Measurements from ENCODE around the gene CCDC63. TPM values are rescaled to one million over a fixed set of nuclear protein-coding genes. Genes with fewer than 3 reads are reported as not detected.
A peak's percentile ranks its signal among the peaks of the same experiment; 100 is the strongest.
"Not testable (repeated sequence)": the region's sequence is repeated elsewhere in the genome, so short reads cannot be mapped to it uniquely, and the experiment has no call there.

Gene CCDC63
- polyA plus RNA-seq, 1 donor from 2014 or later = not detected

DNA sequence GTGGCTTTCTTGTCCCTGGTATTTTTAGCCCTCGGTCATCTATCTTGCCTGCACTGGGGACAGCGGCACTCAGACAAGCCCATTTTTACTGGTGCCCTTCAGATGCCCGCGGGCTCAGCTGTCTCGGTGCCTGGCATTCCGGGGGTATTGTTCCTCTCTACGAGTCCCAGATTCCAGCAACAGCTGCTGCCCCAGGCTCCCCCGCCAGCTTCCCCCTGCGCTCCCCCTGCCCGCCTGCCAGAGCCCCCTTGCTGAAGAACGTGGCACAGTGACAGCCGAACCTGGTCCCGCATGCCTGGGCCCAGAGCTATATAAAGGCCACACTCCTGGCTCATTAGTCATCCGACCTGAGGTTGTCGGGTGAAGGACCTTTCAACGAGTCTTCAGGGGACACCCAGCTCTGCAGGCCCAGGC is 84.5 kb downstream of the CCDC63 start:
- Mint-ChIP-seq H3K4me1 (no peaks in the 10 kb centered on the region), H3K27me3 (no peaks in the 10 kb centered on the region), H3K4me3 (no peak overlapping the region), H3K9me3 (no peaks in the 10 kb centered on the region), H3K27ac (no peak overlapping the region), H3K36me3 (no peaks in the 10 kb centered on the region)

DNA sequence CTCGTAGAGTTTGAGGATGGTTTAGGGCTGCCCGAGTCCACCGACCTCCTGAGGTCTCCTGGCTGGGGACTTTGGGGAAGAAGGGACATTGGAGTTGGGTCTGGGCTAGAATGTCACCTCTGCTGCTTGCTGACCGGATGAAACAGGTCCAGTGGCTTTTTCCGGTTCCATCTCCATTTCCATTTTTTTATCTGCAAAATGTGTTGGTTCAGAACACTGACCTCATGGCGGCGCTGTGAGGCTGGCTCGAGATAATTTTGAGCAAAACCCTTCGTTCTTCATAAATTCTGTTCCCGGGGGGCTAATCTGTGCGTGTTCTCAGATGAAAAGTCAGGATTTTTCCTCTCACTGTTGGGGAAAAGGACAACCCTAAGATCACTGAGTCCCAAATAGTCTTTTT is 85.3 kb downstream of the CCDC63 start:
- Mint-ChIP-seq H3K4me3 (no peak overlapping the region), H3K27ac (no peak overlapping the region), H3K36me3 (peaks cover 1% of the 10 kb centered on the region), H3K9me3 (no peaks in the 10 kb centered on the region), H3K27me3 (no peaks in the 10 kb centered on the region), H3K4me1 (peaks cover 0 to 2% (median 1%) of the 10 kb centered on the region in 3 donors)

DNA sequence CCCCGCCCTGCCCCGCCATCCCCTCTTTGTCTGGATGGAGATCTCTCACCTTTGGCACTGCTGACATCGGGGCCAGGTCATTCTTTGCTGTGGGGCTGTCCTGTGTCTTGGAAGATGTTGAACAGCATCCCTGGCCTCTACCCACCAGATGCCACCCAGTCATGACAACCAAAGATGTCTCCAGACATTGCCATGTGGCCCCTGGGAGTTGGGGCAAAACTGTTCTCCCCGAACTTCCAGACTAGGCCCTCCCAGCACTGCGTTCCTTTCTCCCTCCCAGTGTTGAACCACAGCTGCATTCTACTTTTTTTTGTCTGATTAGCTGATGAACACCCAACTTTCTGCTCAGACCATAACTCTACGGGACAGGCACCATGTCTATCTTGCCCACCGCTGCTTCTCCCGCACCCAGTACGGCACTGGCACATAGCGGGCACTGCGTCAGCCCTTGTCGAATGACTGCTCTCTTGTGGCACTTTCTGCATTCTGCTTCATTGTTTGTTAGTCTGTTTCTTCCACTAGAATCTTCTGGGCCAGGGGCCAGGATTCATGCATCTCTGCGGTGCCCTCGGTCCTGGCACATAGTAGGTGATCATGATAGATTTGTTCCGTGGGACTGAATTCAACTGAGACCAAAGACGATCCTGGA is 86.7 kb downstream of the CCDC63 start:
- H3K9me3 Mint-ChIP-seq = no peaks in the 10 kb centered on the region
- no peak overlapping the region for H3K4me3 Mint-ChIP-seq
- H3K27me3 Mint-ChIP-seq = peaks cover 3% of the 10 kb centered on the region
- H3K27ac Mint-ChIP-seq = peak overlapping the region in 1 of 3 donors; percentile 73
- H3K36me3 Mint-ChIP-seq = peaks cover 1% of the 10 kb centered on the region
- peaks cover 0 to 6% (median 5%) of the 10 kb centered on the region in 3 donors for H3K4me1 Mint-ChIP-seq

DNA sequence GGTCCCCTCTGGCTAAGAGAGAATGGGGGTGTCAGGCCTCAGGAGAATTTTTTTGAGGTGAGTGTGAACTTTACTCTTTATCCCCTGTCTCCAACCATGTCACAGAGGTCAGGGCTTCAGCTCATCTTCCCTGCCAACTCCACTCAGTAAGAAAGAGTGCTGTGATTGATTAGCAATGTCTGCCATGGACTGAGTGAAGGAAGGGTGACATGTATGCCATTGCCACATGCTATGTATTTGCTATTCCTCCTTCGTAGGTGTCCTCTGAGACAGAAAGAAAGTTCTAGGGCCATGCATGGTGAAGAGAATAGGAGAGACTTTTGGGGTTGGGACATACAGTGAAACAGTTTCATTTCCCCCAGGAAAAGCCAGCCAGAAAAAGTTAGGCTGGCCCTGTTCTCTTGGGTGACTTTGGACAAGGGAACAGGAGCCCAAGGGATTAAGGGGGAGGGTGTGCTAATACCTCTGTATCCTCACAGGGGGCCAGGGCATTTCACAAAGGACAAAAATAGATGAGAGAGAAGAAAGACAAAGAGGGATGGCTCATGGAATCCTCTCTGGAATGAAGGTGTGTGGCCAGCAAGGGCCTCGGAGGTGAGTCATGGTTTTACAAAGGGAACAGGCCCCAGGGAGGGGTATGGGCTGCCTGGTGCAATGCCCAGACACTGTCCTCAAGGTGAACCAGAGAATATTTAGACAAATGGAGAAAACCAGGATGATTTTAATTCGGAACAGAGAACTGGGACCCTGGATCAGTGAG is 87.5 kb downstream of the CCDC63 start:
- H3K4me1 Mint-ChIP-seq = peaks cover 0 to 6% (median 5%) of the 10 kb centered on the region in 3 donors
- H3K4me3 Mint-ChIP-seq = no peak overlapping the region

DNA sequence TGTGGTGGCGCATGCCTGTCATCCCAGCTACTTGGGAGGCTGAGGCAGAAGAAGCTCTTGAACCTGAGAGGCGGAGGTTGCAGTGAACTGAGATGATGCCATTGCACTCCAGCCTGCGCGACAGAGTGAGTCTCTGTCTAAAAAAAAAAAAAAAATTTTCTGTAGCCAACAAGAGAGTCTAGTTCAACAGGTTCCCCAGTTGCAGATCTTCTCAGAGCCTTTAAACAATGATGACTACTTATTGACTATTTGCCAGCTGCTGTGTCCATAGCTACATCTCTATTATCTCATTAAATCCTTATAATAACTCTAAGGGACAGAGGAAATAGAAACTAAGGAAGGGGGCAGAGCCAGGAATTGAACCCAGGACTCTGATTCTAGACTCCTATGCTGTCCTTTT is 88.8 kb downstream of the CCDC63 start:
- H3K4me3 Mint-ChIP-seq = no peak overlapping the region
- no peak overlapping the region for H3K27ac Mint-ChIP-seq
- peaks cover 1% of the 10 kb centered on the region for H3K36me3 Mint-ChIP-seq
- no peaks in the 10 kb centered on the region for H3K9me3 Mint-ChIP-seq
- H3K4me1 Mint-ChIP-seq = peaks cover 0 to 6% (median 5%) of the 10 kb centered on the region in 3 donors
- H3K27me3 Mint-ChIP-seq = peaks cover 3% of the 10 kb centered on the region

More for the DNA sequence above, 87.5 kb downstream of the CCDC63 start:
- H3K27me3 Mint-ChIP-seq = peaks cover 3% of the 10 kb centered on the region
- H3K9me3 Mint-ChIP-seq = no peaks in the 10 kb centered on the region
- peaks cover 1% of the 10 kb centered on the region for H3K36me3 Mint-ChIP-seq
- H3K27ac Mint-ChIP-seq = no peak overlapping the region

DNA sequence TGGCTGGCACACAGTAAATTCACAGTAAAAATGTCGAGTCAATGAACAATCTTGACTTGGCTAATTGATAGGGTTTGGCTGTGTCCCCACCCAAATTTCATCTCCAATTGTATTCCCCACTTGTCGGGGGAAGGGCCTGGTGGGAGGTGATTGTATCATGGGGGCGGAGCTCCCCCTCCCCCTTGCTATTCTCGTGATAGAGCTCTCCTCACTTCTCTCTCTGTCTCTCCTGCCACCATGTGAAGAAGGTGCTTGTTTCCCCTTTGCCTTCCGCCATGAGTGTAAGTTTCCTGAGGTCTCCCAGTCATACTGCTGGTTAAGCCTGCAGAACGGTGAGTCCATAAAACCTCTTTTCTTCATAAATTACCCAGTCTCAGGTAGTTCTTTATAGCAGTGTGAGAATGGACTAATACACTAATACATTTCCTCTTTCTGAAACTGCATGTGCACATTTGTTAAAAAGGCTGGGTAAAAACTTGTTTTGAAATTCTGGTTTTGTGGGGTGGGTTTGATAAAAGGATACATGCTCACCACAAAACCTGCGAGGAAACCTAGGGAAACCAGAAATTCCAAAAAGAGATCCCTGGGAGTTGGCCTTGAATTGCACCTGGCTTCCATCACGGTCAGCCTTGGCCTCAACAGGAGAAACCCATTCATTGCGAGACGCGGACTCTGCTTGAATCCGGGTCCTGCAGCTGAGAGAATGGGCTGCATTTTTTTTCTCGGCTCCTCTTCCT is 89.7 kb downstream of the CCDC63 start:
- H3K4me3 Mint-ChIP-seq = no peak overlapping the region
- peaks cover 0 to 6% (median 5%) of the 10 kb centered on the region in 3 donors for H3K4me1 Mint-ChIP-seq
- peaks cover 1% of the 10 kb centered on the region for H3K36me3 Mint-ChIP-seq
- no peaks in the 10 kb centered on the region for H3K9me3 Mint-ChIP-seq
- peaks cover 3% of the 10 kb centered on the region for H3K27me3 Mint-ChIP-seq
- peak overlapping the region in 1 of 3 donors; percentile 69 for H3K27ac Mint-ChIP-seq

DNA sequence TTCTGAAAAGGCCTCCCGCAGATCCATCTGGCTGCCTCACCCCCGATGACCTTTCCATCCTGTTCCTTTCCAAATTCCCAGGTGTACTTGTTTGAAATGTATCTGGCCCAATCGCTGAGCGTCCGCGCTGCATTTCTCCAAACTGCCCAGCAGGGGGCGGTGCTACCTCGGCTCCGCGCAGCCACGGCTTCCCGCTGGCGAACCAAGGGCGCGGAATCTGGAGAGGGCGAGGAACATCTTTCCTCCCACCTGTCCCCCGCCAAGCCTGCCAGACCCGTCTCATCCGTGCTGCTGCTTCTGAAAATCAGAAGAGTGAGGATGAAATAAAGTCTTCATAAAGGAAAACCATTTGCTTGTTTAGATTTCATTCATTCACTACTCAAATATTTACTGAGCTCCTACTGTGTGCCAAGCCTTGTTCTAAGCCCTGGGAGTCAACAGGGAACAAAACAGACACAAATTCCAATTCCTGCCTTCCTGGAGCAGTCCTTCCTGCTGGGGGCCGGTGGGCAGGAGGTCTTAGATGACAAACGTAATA is 90.4 kb downstream of the CCDC63 start:
- peak overlapping the region in 1 of 4 donors; percentile 32 for H3K4me3 Mint-ChIP-seq

DNA sequence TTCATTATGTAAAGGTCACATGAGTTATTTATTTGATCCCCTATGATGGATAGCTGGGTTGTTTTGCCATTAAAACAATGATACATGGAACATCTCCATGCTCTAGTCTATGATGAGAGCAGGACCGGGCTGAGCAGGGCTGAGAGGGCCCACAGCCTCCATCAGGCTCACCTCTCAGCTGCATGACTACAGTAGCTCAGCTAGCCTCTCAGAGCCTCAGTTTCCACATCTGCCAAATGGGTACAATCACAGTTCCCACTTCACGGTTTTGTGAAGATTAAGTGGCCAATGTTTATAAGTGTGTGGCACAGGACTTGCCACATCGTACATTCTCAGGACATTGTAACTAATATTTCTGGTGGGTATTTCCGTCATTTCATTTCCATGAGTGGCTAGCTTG is 93.5 kb downstream of the CCDC63 start:
- Mint-ChIP-seq H3K27me3 (peaks cover 3% of the 10 kb centered on the region), H3K4me1 (peaks cover 0 to 6% (median 5%) of the 10 kb centered on the region in 3 donors), H3K36me3 (peaks cover 4% of the 10 kb centered on the region), H3K27ac (no peak overlapping the region), H3K4me3 (no peak overlapping the region), H3K9me3 (peaks cover 0 to 5% (median 0%) of the 10 kb centered on the region in 3 donors)

More for the DNA sequence above, 90.4 kb downstream of the CCDC63 start:
- H3K9me3 Mint-ChIP-seq = no peaks in the 10 kb centered on the region
- peak overlapping the region in 1 of 3 donors; percentile 39 for H3K27ac Mint-ChIP-seq
- H3K27me3 Mint-ChIP-seq = peaks cover 3% of the 10 kb centered on the region
- peaks cover 0 to 6% (median 5%) of the 10 kb centered on the region in 3 donors for H3K4me1 Mint-ChIP-seq
- peaks cover 1% of the 10 kb centered on the region for H3K36me3 Mint-ChIP-seq

DNA sequence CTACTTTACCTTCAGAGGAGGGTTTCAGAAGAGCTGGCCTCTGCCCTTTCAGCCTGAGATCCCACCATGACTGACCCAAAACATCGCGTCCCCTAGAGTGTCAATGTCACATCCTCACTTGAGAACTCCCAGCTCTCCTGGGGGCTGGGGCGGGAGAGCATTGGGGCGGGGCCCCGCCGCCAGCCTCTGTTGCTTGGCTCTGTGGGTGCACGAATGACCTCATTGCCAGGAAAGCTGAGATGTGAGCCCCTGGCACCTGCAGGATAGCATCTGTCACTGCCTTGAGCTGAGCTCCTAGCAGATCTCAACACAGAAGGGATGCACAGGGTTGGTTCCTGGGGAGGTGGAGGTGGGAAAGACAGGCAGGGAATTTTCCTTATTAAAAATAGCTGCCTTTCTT is 94.1 kb downstream of the CCDC63 start:
- H3K27ac Mint-ChIP-seq = no peak overlapping the region
- H3K27me3 Mint-ChIP-seq = peaks cover 3% of the 10 kb centered on the region
- no peak overlapping the region for H3K4me3 Mint-ChIP-seq
- H3K36me3 Mint-ChIP-seq = peaks cover 4% of the 10 kb centered on the region
- H3K9me3 Mint-ChIP-seq = peaks cover 1 to 9% (median 5%) of the 10 kb centered on the region in 3 donors
- peaks cover 0 to 6% (median 5%) of the 10 kb centered on the region in 3 donors for H3K4me1 Mint-ChIP-seq

DNA sequence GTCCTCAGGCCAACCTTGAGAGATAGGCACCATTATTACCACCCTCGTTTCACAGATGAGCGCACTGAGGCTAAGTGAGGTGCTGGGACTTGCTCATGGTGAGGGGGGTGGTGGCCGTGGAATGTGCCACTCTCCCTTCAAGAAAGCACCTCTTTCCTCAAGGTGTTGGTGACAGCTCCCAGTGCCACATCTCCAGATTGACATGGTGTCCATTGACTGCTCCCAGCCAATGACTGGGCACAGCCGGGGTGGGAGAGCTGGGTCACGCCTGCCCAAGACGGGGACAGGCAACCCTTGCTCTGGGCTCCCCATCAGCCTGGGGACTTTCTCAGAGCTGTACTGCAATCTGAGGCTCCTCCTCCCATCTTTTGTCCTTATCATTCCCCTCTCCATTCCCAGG is 94.6 kb downstream of the CCDC63 start:
- no peak overlapping the region for H3K4me3 Mint-ChIP-seq
- peaks cover 4% of the 10 kb centered on the region for H3K36me3 Mint-ChIP-seq
- H3K9me3 Mint-ChIP-seq = peaks cover 3 to 11% (median 10%) of the 10 kb centered on the region in 3 donors
- peaks cover 0 to 6% (median 5%) of the 10 kb centered on the region in 3 donors for H3K4me1 Mint-ChIP-seq
- peaks cover 3% of the 10 kb centered on the region for H3K27me3 Mint-ChIP-seq
- no peak overlapping the region for H3K27ac Mint-ChIP-seq

DNA sequence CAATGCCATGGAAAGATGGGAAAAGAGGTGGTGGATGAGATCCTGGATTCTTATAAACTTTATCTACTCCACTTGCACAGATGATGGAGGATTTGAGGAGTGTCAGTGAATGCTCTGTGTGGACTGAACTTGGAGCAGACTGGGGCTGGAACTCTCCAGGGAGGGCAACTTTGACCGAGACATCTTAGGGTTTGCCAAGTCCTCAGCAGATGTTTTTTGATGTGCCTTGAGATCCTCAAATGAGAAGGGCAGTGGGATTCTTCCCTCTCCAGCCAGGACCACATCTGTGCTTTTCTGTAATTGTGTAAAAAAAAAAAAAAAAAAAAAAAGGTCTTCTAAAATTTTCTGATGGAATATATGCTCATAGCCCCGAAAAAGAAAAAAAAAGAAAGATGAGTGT is 96.6 kb downstream of the CCDC63 start:
- Mint-ChIP-seq H3K4me1 (no peaks in the 10 kb centered on the region), H3K36me3 (peaks cover 3% of the 10 kb centered on the region), H3K27me3 (no peaks in the 10 kb centered on the region), H3K27ac (no peak overlapping the region), H3K4me3 (no peak overlapping the region), H3K9me3 (peaks cover 6 to 18% (median 11%) of the 10 kb centered on the region in 3 donors)

DNA sequence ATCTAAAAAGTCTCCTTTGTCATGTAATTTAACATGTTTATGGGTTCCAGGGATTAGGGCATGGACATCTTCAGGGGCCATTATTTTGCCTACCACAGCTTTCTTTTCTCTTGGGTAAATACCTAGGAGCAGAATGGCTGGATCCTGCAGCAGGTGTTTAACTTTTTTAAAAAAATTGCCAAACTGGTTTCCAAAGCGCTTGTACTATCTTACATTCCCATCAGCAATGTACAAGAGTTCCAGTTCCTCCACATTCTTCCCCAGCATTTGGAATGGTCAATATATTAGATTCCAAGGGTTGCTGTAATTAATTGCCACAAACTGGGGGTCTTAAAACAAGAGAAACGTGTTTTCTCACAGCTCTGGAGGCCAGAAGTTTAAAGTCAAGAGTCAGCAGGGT is 101.3 kb downstream of the CCDC63 start:
- peaks cover 2% of the 10 kb centered on the region for H3K27me3 Mint-ChIP-seq
- peaks cover 6 to 22% (median 14%) of the 10 kb centered on the region in 3 donors for H3K9me3 Mint-ChIP-seq
- no peaks in the 10 kb centered on the region for H3K4me1 Mint-ChIP-seq
- no peak overlapping the region for H3K4me3 Mint-ChIP-seq
- peaks cover 3% of the 10 kb centered on the region for H3K36me3 Mint-ChIP-seq
- H3K27ac Mint-ChIP-seq = no peak overlapping the region

DNA sequence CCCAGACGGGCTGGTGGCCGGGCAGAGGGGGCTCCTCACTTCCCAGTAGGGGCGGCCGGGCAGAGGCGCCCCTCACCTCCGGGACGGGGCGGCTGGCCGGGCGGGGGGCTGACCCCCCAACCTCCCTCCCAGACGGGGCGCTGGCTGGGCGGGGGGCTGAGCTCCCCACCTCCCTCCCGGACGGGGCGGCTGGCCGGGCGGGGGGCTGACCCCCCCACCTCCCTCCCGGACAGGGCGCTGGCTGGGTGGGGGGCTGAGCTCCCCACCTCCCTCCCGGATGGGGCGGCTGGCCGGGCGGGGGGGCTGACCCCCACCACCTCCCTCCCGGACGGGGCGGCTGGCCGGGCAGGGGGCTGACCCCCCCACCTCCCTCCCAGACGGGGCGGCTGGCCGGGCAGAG is 103.7 kb downstream of the CCDC63 start:
- H3K9me3 Mint-ChIP-seq = peaks cover 6 to 22% (median 10%) of the 10 kb centered on the region in 3 donors
- not testable (repeated sequence) for H3K36me3 Mint-ChIP-seq, H3K27me3 Mint-ChIP-seq, H3K27ac Mint-ChIP-seq, H3K4me3 Mint-ChIP-seq, H3K4me1 Mint-ChIP-seq

DNA sequence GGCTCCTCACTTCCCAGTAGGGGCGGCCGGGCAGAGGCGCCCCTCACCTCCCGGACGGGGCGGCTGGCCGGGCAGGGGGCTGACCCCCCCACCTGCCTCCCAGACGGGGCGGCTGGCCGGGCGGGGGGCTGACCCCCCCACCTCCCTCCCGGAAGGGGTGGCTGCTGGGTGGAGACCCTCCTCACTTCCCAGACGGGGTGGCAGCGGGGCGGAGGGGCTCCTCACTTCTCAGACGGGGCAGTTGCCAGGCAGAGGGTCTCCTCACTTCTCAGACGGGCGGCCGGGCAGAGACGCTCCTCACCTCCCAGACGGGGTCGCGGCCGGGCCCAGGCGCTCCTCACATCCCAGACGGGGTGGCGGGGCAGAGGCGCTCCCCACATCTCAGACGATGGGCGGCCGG is 104.1 kb downstream of the CCDC63 start:
- H3K27ac Mint-ChIP-seq = not testable (repeated sequence)

More for the DNA sequence above, 104.1 kb downstream of the CCDC63 start:
- H3K9me3 Mint-ChIP-seq = peaks cover 5 to 18% (median 7%) of the 10 kb centered on the region in 3 donors
- H3K4me3 Mint-ChIP-seq, H3K4me1 Mint-ChIP-seq, H3K36me3 Mint-ChIP-seq, H3K27me3 Mint-ChIP-seq: not testable (repeated sequence)
